ENCODE results near the gene OR9A2.

Gene OR9A2, protein sequence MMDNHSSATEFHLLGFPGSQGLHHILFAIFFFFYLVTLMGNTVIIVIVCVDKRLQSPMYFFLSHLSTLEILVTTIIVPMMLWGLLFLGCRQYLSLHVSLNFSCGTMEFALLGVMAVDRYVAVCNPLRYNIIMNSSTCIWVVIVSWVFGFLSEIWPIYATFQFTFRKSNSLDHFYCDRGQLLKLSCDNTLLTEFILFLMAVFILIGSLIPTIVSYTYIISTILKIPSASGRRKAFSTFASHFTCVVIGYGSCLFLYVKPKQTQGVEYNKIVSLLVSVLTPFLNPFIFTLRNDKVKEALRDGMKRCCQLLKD

GRCh38 chr7:143027032-143027431, at the start of gene OR9A2:
OR9A2 (minus strand) TSS chr7:143027132; CDS start chr7:143027132, 0 bp downstream.
- no peaks in the 10 kb centered on the region for H3K4me1 Mint-ChIP-seq
- no peaks in the 10 kb centered on the region for H3K9me3 Mint-ChIP-seq
- ATAC-seq = no peak
- H3K27me3 Mint-ChIP-seq = no peaks in the 10 kb centered on the region
- no peaks in the 10 kb centered on the region for H3K36me3 Mint-ChIP-seq
- H3K4me3 Mint-ChIP-seq = no peak within 1 kb of the TSS
- H3K27ac Mint-ChIP-seq = no peak within 1 kb of the TSS

GRCh38 chr7:143074141-143074540, 47.2 kb upstream of the OR9A2 start:
- no peak overlapping the region for H3K27ac Mint-ChIP-seq
- H3K9me3 Mint-ChIP-seq = peaks cover 5% of the 10 kb centered on the region
- H3K4me1 Mint-ChIP-seq = peaks cover 20% of the 10 kb centered on the region
- H3K36me3 Mint-ChIP-seq = peaks cover 12% of the 10 kb centered on the region
- H3K27me3 Mint-ChIP-seq = peaks cover 6% of the 10 kb centered on the region
- H3K4me3 Mint-ChIP-seq = no peak overlapping the region
- no peak for ATAC-seq

- H3K27me3 Mint-ChIP-seq = peaks cover 6% of the 10 kb centered on the region
- no peak overlapping the region for H3K27ac Mint-ChIP-seq
- peaks cover 6% of the 10 kb centered on the region for H3K36me3 Mint-ChIP-seq
- no peak for ATAC-seq
- peaks cover 20% of the 10 kb centered on the region for H3K4me1 Mint-ChIP-seq
- peaks cover 2% of the 10 kb centered on the region for H3K9me3 Mint-ChIP-seq
- no peak overlapping the region for H3K4me3 Mint-ChIP-seq
These were observed 46.6 kb upstream of the OR9A2 start for GRCh38 chr7:143073556-143073955.

DNA sequence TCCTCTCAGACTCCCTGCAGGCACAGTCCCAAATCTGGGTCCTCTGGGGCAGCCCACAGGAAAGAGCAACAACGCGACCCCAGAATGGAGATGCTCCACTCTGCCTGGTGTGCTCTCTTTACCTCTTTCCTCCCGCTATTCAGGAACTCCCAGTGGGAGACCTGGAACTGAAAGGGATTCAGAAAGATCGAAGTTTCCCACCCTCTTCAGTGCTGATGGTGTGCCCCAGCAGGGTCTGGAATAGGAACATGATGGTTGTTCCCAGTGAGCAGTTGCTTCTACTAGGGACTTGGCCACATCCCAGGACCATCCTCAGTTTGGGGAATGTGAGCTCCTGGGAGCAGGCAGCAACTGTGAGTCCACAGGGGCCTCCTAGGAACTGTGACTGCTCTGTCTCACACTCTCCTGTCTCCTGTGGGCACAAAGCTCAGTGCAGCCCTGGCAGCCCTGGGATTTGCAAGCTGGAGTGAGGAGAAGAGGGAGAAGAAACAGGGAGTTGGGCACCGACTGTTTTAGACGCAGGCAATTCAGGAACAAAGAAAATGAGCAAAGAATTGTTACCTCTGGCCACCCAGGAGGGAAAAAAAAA, 43.1 kb upstream of the OR9A2 start:
- H3K4me3 Mint-ChIP-seq = no peak overlapping the region
- H3K4me1 Mint-ChIP-seq = peaks cover 15% of the 10 kb centered on the region
- H3K36me3 Mint-ChIP-seq = no peaks in the 10 kb centered on the region
- H3K27ac Mint-ChIP-seq = no peak overlapping the region
- H3K9me3 Mint-ChIP-seq = peaks cover 4% of the 10 kb centered on the region
- peaks cover 6% of the 10 kb centered on the region for H3K27me3 Mint-ChIP-seq
- ATAC-seq = no peak

- H3K36me3 Mint-ChIP-seq = no peaks in the 10 kb centered on the region
- no peak for ATAC-seq
- H3K4me3 Mint-ChIP-seq = no peak overlapping the region
- peaks cover 6% of the 10 kb centered on the region for H3K9me3 Mint-ChIP-seq
- H3K4me1 Mint-ChIP-seq = peaks cover 6% of the 10 kb centered on the region
- no peak overlapping the region for H3K27ac Mint-ChIP-seq
- peaks cover 6% of the 10 kb centered on the region for H3K27me3 Mint-ChIP-seq
These were observed 41.5 kb upstream of the OR9A2 start for GRCh38 chr7:143068446-143068845.

- Mint-ChIP-seq H3K36me3 (no peaks in the 10 kb centered on the region), H3K27ac (no peak overlapping the region), H3K27me3 (no peaks in the 10 kb centered on the region), H3K4me3 (no peak overlapping the region), H3K9me3 (peaks cover 10% of the 10 kb centered on the region), H3K4me1 (peaks cover 12% of the 10 kb centered on the region)
- no peak for ATAC-seq
These were observed 36.8 kb upstream of the OR9A2 start for GRCh38 chr7:143063741-143064140.

GRCh38 chr7:143055754-143056153, 28.8 kb upstream of the OR9A2 start:
- Mint-ChIP-seq H3K4me3 (no peak overlapping the region), H3K27me3 (no peaks in the 10 kb centered on the region), H3K9me3 (no peaks in the 10 kb centered on the region), H3K4me1 (peaks cover 5% of the 10 kb centered on the region), H3K27ac (no peak overlapping the region), H3K36me3 (no peaks in the 10 kb centered on the region)
- ATAC-seq = no peak

DNA sequence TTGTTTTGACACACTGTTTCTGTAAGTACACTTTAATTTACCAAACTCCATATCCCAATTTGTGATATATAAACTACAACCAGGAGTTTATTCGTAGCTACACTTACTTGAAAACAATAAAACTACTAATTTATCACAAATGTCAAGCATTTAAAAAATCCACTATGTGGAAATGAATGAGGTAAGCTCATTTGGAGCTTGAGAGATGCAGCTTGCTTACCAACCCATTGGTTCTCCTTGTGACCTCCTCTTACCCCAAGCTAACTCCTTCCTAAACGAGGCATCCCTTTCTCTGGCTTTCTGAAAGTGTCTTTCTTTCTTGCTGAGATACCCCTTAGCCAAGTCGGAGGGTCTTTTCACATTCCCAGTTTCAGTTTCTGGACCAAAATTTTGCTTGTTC, 27.7 kb upstream of the OR9A2 start:
- Mint-ChIP-seq H3K4me3 (no peak overlapping the region), H3K4me1 (peaks cover 3% of the 10 kb centered on the region), H3K27ac (no peak overlapping the region), H3K27me3 (no peaks in the 10 kb centered on the region), H3K9me3 (no peaks in the 10 kb centered on the region), H3K36me3 (no peaks in the 10 kb centered on the region)
- no peak for ATAC-seq

- Mint-ChIP-seq H3K36me3 (no peaks in the 10 kb centered on the region), H3K4me3 (no peak within 1 kb of the TSS), H3K4me1 (peaks cover 24% of the 10 kb centered on the region), H3K27me3 (no peaks in the 10 kb centered on the region), H3K9me3 (no peaks in the 10 kb centered on the region), H3K27ac (no peak within 1 kb of the TSS)
- no peak for ATAC-seq
These were observed 25.1 kb upstream of the OR9A2 start, which contains the start of gene OR6V1 for GRCh38 chr7:143052041-143052440. OR6V1 (plus strand) TSS chr7:143052341; CDS start chr7:143052341, 0 bp downstream.

DNA sequence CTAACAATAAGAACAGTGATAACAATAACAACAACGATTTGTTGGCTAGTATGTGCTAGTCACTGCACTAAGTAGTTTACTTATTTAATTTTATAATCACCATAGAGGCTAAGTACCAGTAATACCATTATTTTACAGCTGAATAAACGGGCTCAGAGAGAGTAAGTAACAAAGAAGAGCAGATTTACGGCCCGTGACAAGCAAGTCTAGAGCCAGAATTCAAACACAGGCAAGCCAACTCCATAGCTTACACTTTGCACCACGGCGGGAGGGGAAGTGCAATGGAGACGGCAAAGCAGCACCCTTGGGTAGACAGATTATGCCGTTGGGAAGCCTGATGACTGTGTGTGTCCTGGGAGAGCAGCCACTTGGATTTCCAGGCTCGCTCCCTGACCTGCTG, 24.0 kb upstream of the OR9A2 start:
- Mint-ChIP-seq H3K36me3 (no peaks in the 10 kb centered on the region), H3K4me3 (no peak overlapping the region), H3K27ac (no peak overlapping the region), H3K9me3 (no peaks in the 10 kb centered on the region), H3K27me3 (no peaks in the 10 kb centered on the region), H3K4me1 (peaks cover 32% of the 10 kb centered on the region)
- ATAC-seq = no peak

- H3K27ac Mint-ChIP-seq = no peak overlapping the region
- no peak for ATAC-seq
- peaks cover 32% of the 10 kb centered on the region for H3K4me1 Mint-ChIP-seq
- H3K9me3 Mint-ChIP-seq = no peaks in the 10 kb centered on the region
- no peak overlapping the region for H3K4me3 Mint-ChIP-seq
- no peaks in the 10 kb centered on the region for H3K27me3 Mint-ChIP-seq
- H3K36me3 Mint-ChIP-seq = no peaks in the 10 kb centered on the region
These were observed 22.4 kb upstream of the OR9A2 start for GRCh38 chr7:143049362-143049761.

GRCh38 chr7:143048827-143049226, 21.9 kb upstream of the OR9A2 start:
- Mint-ChIP-seq H3K4me3 (no peak overlapping the region), H3K27ac (no peak overlapping the region), H3K36me3 (no peaks in the 10 kb centered on the region), H3K27me3 (no peaks in the 10 kb centered on the region), H3K9me3 (no peaks in the 10 kb centered on the region), H3K4me1 (peaks cover 32% of the 10 kb centered on the region)
- no peak for ATAC-seq

GRCh38 chr7:143047326-143047725, 20.4 kb upstream of the OR9A2 start:
- Mint-ChIP-seq H3K9me3 (no peaks in the 10 kb centered on the region), H3K27me3 (no peaks in the 10 kb centered on the region), H3K27ac (no peak overlapping the region), H3K36me3 (no peaks in the 10 kb centered on the region), H3K4me3 (no peak overlapping the region), H3K4me1 (peaks cover 32% of the 10 kb centered on the region)
- no peak for ATAC-seq

DNA sequence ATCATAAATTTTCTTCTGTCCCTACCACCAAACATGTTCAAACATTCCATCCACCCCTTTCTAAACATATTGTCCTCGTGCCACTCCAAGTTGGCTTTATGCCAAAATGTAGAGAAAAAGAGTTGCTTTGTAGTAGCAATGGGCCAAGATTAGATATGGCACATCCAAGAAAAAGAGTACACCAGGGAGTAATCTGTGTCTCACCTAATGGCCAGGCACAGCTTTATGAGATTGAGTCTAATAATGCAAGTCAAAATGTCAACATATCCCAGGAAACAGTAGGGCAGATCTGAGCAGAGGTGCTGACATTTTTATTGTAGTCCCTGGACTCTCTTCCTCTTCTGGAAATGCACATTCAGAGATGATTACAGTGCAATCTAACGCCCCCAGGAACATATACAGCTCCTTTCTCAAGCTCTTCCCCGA, 19.5 kb upstream of the OR9A2 start:
- Mint-ChIP-seq H3K27me3 (no peaks in the 10 kb centered on the region), H3K27ac (no peak overlapping the region), H3K4me1 (peaks cover 32% of the 10 kb centered on the region), H3K36me3 (no peaks in the 10 kb centered on the region), H3K9me3 (no peaks in the 10 kb centered on the region), H3K4me3 (no peak overlapping the region)
- ATAC-seq = no peak

- Mint-ChIP-seq H3K27ac (no peak overlapping the region), H3K4me1 (peaks cover 25% of the 10 kb centered on the region), H3K4me3 (no peak overlapping the region), H3K9me3 (no peaks in the 10 kb centered on the region), H3K27me3 (no peaks in the 10 kb centered on the region), H3K36me3 (no peaks in the 10 kb centered on the region)
- ATAC-seq = no peak
These were observed 16.5 kb upstream of the OR9A2 start for GRCh38 chr7:143043391-143043790.

- Mint-ChIP-seq H3K4me1 (peaks cover 24% of the 10 kb centered on the region), H3K4me3 (no peak overlapping the region), H3K9me3 (no peaks in the 10 kb centered on the region), H3K36me3 (no peaks in the 10 kb centered on the region), H3K27me3 (no peaks in the 10 kb centered on the region), H3K27ac (no peak overlapping the region)
- ATAC-seq = no peak
These were observed 15.9 kb upstream of the OR9A2 start for GRCh38 chr7:143042790-143043271.

Data from stimulated activated memory B cell treated with anti-CD40 and anti-IgM and Interleukin-4, amounts not matched to agents 10 μg/mL and 1 μg/mL and 100 μg/mL, for 72 hours (primary cell).